HL-60 (cell line): Measurements from ENCODE around the gene RTCB.

Experiments used
- CTCF ChIP-seq: IDR thresholded peaks from one replicate; pipeline ENCODE4 v1.5.1; 2011; ENCODE audit warnings: low read length, control low read depth, inconsistent platforms; ENCODE audit not compliant: insufficient read depth
- GABPA ChIP-seq: IDR thresholded peaks from 2 replicates; pipeline ENCODE4 v1.6.1; 2012; ENCODE audit warnings: low read depth

DNA sequence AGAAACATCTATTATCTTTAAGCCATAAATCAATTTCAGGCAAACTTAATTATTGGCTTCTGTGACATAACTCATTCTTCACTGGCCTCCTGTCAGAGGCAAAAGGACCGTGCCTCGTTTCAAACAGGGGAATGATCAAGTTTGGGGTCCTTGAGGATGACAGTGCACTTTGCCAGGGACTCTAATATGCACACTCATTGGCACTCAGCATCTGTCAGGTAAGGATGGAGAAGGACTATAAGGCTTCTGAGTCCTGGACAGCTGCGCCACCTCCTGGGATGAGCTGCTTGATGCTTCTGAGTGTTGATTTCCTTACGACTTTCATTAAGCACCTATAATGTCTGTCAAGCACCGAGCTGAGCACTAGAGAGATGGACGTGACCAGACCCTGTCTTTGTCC, 32.0 kb upstream of the RTCB start:
- TF ChIP-seq CTCF: no peak
- no peak for TF ChIP-seq GABPA
